Measurements from ENCODE around the gene NIN.

NIN gene

GRCh38 chr14:50839691-50840090 lies 8.7 kb upstream of the NIN start:
- H3K36me3 ChIP-seq (ENCODE audit: control insufficient read depth in 4 of 4, insufficient read depth in 4 of 4, low read length in 3 of 4), result no peaks in the 10 kb centered on the region
- H3K4me1 ChIP-seq (ENCODE audit: control extremely low read depth in 1 of 4, control insufficient read depth in 4 of 4, insufficient read depth in 4 of 4, low read length in 3 of 4), result peaks cover 0 to 13% (median 7%) of the 10 kb centered on the region in 4 experiments
- ChIA-PET POLR2A (interaction anchor here (1.2 kb wide), 1 partner anchor 9 kb away, joined by 4 read pairs; the partner anchor contains the start of gene NIN), CTCF (interaction anchor here (1.7 to 2.5 kb wide), 3 partner anchors 8 to 23 kb away, joined by 4 to 11 read pairs (median 4); no protein-coding TSS in a partner anchor)
- no peak overlapping the region for H3K27ac ChIP-seq (ENCODE audit: insufficient read depth in 1 of 2, low read depth in 1 of 2, low read length in 2 of 2, poor library complexity in 1 of 2, severe bottlenecking in 2 of 2)
- no peaks in the 10 kb centered on the region for H3K9me3 ChIP-seq (ENCODE audit: control extremely low read depth in 1 of 5, control insufficient read depth in 4 of 5, insufficient read depth in 2 of 5, low read depth in 1 of 5, low read length in 4 of 5)
- no peaks in the 10 kb centered on the region for H3K27me3 ChIP-seq (replicated peaks in 2 of 5; ENCODE audit: control insufficient read depth in 4 of 5, insufficient read depth in 5 of 5, low read length in 4 of 5)
- DNase-seq, result no peak
- 98% methylated on average over 5 of the region's 5 CpGs for WGBS (ENCODE audit: insufficient coverage)
- H3K4me3 ChIP-seq (ENCODE audit: control insufficient read depth in 1 of 7, extremely low read depth in 1 of 7, insufficient read depth in 4 of 7, low read depth in 2 of 7, low read length in 6 of 7), result no peak overlapping the region

DNA sequence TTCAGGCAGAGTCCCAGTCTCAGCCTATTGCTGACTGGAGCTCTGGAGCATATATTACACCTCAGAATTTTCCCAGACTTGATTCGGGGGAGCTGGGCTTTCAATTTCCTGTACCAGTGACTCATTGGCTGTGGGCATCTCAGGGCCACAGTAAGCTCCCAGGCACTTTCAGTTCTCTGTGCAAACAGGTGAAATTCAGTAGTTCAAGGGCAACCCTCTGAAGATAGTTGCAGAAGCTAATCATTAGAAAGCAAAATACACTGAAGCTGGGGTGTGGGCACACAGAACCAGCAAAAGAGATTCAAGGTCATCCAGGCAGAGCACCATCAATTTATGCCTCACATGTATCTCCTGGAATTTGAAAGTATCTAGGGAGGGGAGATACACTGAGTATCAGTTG lies 8.1 kb upstream of the NIN start:
- no peaks in the 10 kb centered on the region for H3K36me3 ChIP-seq (ENCODE audit: control insufficient read depth in 4 of 4, insufficient read depth in 4 of 4, low read length in 3 of 4)
- peaks cover 0 to 13% (median 7%) of the 10 kb centered on the region in 4 experiments for H3K4me1 ChIP-seq (ENCODE audit: control extremely low read depth in 1 of 4, control insufficient read depth in 4 of 4, insufficient read depth in 4 of 4, low read length in 3 of 4)
- H3K9me3 ChIP-seq (ENCODE audit: control extremely low read depth in 1 of 5, control insufficient read depth in 4 of 5, insufficient read depth in 2 of 5, low read depth in 1 of 5, low read length in 4 of 5), result no peaks in the 10 kb centered on the region
- no peaks in the 10 kb centered on the region for H3K27me3 ChIP-seq (replicated peaks in 2 of 5; ENCODE audit: control insufficient read depth in 4 of 5, insufficient read depth in 5 of 5, low read length in 4 of 5)
- CTCF ChIA-PET, result interaction anchor here (0.9 to 2.5 kb wide), 5 partner anchors 9 to 22 kb away, joined by 3 to 11 read pairs (median 4); no protein-coding TSS in a partner anchor
- no peak overlapping the region for H3K4me3 ChIP-seq (ENCODE audit: control insufficient read depth in 1 of 7, extremely low read depth in 1 of 7, insufficient read depth in 4 of 7, low read depth in 2 of 7, low read length in 6 of 7)
- H3K27ac ChIP-seq (ENCODE audit: insufficient read depth in 1 of 2, low read depth in 1 of 2, low read length in 2 of 2, poor library complexity in 1 of 2, severe bottlenecking in 2 of 2), result no peak overlapping the region
- POLR2A ChIA-PET, result interaction anchor here (1.2 kb wide), 1 partner anchor 9 kb away, joined by 4 read pairs; the partner anchor contains the start of gene NIN
- WGBS (ENCODE audit: insufficient coverage), result 40% methylated on average over 1 of the region's 1 CpG
- no peak for DNase-seq

DNA sequence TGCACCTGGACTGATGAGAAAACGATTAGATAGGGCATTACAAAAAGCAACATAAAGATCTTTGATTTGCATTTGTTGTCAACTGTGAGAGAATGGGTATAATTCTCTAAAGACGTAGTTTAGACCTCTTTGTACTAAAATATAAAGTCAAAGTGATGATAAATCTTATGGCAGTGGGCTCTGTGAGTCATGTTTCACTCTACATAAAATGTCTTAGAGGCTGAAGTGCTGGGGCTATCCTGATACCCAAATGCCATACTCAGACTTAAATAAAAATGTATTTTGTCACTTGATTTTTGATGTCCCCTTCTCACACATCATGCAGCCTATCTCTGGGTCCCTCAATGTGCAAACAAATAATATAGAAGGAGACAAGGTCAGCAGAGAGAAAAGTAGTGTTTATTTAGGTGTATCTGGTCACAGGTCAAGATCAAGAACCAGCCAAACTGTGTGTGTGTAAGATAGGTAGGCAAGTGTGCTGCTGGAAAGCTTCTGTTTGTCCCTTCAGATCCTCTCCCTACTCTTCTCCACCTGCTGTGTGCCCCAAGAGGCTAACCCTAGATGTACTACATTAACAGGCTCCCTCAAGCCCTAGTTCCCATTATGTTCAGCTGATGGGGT lies 7.0 kb upstream of the NIN start:
- no peaks in the 10 kb centered on the region for H3K9me3 ChIP-seq (ENCODE audit: control extremely low read depth in 1 of 5, control insufficient read depth in 4 of 5, insufficient read depth in 2 of 5, low read depth in 1 of 5, low read length in 4 of 5)
- no peaks in the 10 kb centered on the region for H3K36me3 ChIP-seq (ENCODE audit: control insufficient read depth in 4 of 4, insufficient read depth in 4 of 4, low read length in 3 of 4)
- CTCF ChIA-PET, result interaction anchor here (0.5 to 2.5 kb wide), 7 partner anchors 10 to 78 kb away, joined by 3 to 11 read pairs (median 4); no protein-coding TSS in a partner anchor
- H3K4me3 ChIP-seq (ENCODE audit: control insufficient read depth in 1 of 7, extremely low read depth in 1 of 7, insufficient read depth in 4 of 7, low read depth in 2 of 7, low read length in 6 of 7), result no peak overlapping the region
- 100% methylated on average over 1 of the region's 2 CpGs for WGBS (ENCODE audit: insufficient coverage)
- H3K27me3 ChIP-seq (replicated peaks in 2 of 5; ENCODE audit: control insufficient read depth in 4 of 5, insufficient read depth in 5 of 5, low read length in 4 of 5), result no peaks in the 10 kb centered on the region
- POLR2A ChIA-PET, result no interaction called here
- no peak overlapping the region for H3K27ac ChIP-seq (ENCODE audit: insufficient read depth in 1 of 2, low read depth in 1 of 2, low read length in 2 of 2, poor library complexity in 1 of 2, severe bottlenecking in 2 of 2)
- no peak for DNase-seq
- peaks cover 0 to 11% (median 9%) of the 10 kb centered on the region in 4 experiments for H3K4me1 ChIP-seq (ENCODE audit: control extremely low read depth in 1 of 4, control insufficient read depth in 4 of 4, insufficient read depth in 4 of 4, low read length in 3 of 4)

DNA sequence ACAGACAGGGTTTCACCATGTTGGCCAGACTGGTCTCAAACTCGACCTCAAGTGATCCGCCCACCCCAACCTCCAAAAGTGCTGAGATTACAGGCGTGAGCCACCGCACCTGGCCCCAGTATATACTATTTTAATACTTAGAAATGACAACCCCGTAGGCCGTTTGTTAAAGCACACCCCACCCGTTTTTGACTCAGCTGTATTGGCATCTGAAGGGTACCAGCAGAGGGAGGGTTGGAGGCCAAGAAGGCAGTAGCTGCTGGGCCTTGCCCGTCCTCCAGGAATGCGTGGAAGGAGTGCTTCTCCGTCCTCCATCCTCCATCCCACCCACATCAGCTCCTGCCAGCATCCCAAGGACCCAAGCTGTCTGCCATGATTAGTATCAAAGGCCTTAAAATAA lies 6.3 kb upstream of the NIN start:
- H3K27ac ChIP-seq (ENCODE audit: insufficient read depth in 1 of 2, low read depth in 1 of 2, low read length in 2 of 2, poor library complexity in 1 of 2, severe bottlenecking in 2 of 2), result no peak overlapping the region
- ChIA-PET CTCF (interaction anchor here (1.3 to 2.1 kb wide), 4 partner anchors 8 to 78 kb away, joined by 3 to 10 read pairs (median 4); no protein-coding TSS in a partner anchor), POLR2A (interaction anchor here (0.6 kb wide), 1 partner anchor 15 kb away, joined by 3 read pairs; no protein-coding TSS in a partner anchor)
- H3K27me3 ChIP-seq (replicated peaks in 2 of 5; ENCODE audit: control insufficient read depth in 4 of 5, insufficient read depth in 5 of 5, low read length in 4 of 5), result no peaks in the 10 kb centered on the region
- no peak overlapping the region for H3K4me3 ChIP-seq (ENCODE audit: control insufficient read depth in 1 of 7, extremely low read depth in 1 of 7, insufficient read depth in 4 of 7, low read depth in 2 of 7, low read length in 6 of 7)
- H3K4me1 ChIP-seq (ENCODE audit: control extremely low read depth in 1 of 4, control insufficient read depth in 4 of 4, insufficient read depth in 4 of 4, low read length in 3 of 4), result peaks cover 1 to 18% (median 9%) of the 10 kb centered on the region in 4 experiments
- no peaks in the 10 kb centered on the region for H3K9me3 ChIP-seq (ENCODE audit: control extremely low read depth in 1 of 5, control insufficient read depth in 4 of 5, insufficient read depth in 2 of 5, low read depth in 1 of 5, low read length in 4 of 5)
- H3K36me3 ChIP-seq (ENCODE audit: control insufficient read depth in 4 of 4, insufficient read depth in 4 of 4, low read length in 3 of 4), result no peaks in the 10 kb centered on the region
- WGBS (ENCODE audit: insufficient coverage), result 100% methylated on average over 4 of the region's 10 CpGs
- no peak for DNase-seq

GRCh38 chr14:50836515-50836914 lies 5.6 kb upstream of the NIN start:
- H3K4me1 ChIP-seq (ENCODE audit: control extremely low read depth in 1 of 4, control insufficient read depth in 4 of 4, insufficient read depth in 4 of 4, low read length in 3 of 4), result peaks cover 6 to 26% (median 15%) of the 10 kb centered on the region in 4 experiments
- DNase-seq, result no peak
- no peak overlapping the region for H3K4me3 ChIP-seq (ENCODE audit: control insufficient read depth in 1 of 7, extremely low read depth in 1 of 7, insufficient read depth in 4 of 7, low read depth in 2 of 7, low read length in 6 of 7)
- CTCF ChIA-PET, result interaction anchor here (1.7 to 1.9 kb wide), 2 partner anchors 9 to 20 kb away, joined by 4 to 5 read pairs; no protein-coding TSS in a partner anchor
- no peaks in the 10 kb centered on the region for H3K27me3 ChIP-seq (replicated peaks in 2 of 5; ENCODE audit: control insufficient read depth in 4 of 5, insufficient read depth in 5 of 5, low read length in 4 of 5)
- POLR2A ChIA-PET, result no interaction called here
- H3K9me3 ChIP-seq (ENCODE audit: control extremely low read depth in 1 of 5, control insufficient read depth in 4 of 5, insufficient read depth in 2 of 5, low read depth in 1 of 5, low read length in 4 of 5), result no peaks in the 10 kb centered on the region
- no peak overlapping the region for H3K27ac ChIP-seq (ENCODE audit: insufficient read depth in 1 of 2, low read depth in 1 of 2, low read length in 2 of 2, poor library complexity in 1 of 2, severe bottlenecking in 2 of 2)
- H3K36me3 ChIP-seq (ENCODE audit: control insufficient read depth in 4 of 4, insufficient read depth in 4 of 4, low read length in 3 of 4), result no peaks in the 10 kb centered on the region
- WGBS (ENCODE audit: insufficient coverage), result 95% methylated on average over 4 of the region's 5 CpGs

DNA sequence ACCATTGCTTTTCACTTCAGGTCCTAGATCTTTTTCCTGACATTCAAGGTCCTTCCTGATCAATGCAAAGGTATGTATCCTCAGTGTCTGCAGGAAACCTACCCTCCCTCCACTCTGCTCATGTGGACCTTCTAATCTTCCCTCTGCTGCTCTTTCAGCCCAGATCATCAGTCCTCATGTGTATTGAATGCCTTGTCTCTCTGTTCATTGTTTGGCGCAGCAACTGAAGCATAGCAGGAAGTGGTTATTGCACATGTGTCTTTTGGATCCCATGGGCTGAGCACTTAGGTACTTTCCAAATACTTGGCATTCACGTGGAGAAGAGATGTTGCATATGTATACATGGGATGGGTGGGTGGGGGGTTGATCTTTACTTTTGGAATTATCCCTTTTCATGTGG lies 4.3 kb upstream of the NIN start:
- Histone ChIP-seq H3K9me3 (ENCODE audit: control extremely low read depth in 1 of 5, control insufficient read depth in 4 of 5, insufficient read depth in 2 of 5, low read depth in 1 of 5, low read length in 4 of 5) (no peaks in the 10 kb centered on the region), H3K4me3 (ENCODE audit: control insufficient read depth in 1 of 7, extremely low read depth in 1 of 7, insufficient read depth in 4 of 7, low read depth in 2 of 7, low read length in 6 of 7) (peak overlapping the region in 1 of 7 experiments; percentile 40), H3K4me1 (ENCODE audit: control extremely low read depth in 1 of 4, control insufficient read depth in 4 of 4, insufficient read depth in 4 of 4, low read length in 3 of 4) (peaks cover 6 to 27% (median 17%) of the 10 kb centered on the region in 4 experiments), H3K36me3 (ENCODE audit: control insufficient read depth in 4 of 4, insufficient read depth in 4 of 4, low read length in 3 of 4) (no peaks in the 10 kb centered on the region), H3K27ac (ENCODE audit: insufficient read depth in 1 of 2, low read depth in 1 of 2, low read length in 2 of 2, poor library complexity in 1 of 2, severe bottlenecking in 2 of 2) (no peak overlapping the region), H3K27me3 (replicated peaks in 2 of 5; ENCODE audit: control insufficient read depth in 4 of 5, insufficient read depth in 5 of 5, low read length in 4 of 5) (no peaks in the 10 kb centered on the region)
- WGBS (ENCODE audit: insufficient coverage), result 0% methylated on average over 1 of the region's 2 CpGs
- CTCF ChIA-PET, result interaction anchor here (1.7 kb wide), 1 partner anchor 10 kb away, joined by 5 read pairs; no protein-coding TSS in a partner anchor
- POLR2A ChIA-PET, result interaction anchor here (0.8 kb wide), 1 partner anchor 19 kb away, joined by 4 read pairs; no protein-coding TSS in a partner anchor
- DNase-seq, result peak in 2 of 3 donors; percentile 66 to 71

DNA sequence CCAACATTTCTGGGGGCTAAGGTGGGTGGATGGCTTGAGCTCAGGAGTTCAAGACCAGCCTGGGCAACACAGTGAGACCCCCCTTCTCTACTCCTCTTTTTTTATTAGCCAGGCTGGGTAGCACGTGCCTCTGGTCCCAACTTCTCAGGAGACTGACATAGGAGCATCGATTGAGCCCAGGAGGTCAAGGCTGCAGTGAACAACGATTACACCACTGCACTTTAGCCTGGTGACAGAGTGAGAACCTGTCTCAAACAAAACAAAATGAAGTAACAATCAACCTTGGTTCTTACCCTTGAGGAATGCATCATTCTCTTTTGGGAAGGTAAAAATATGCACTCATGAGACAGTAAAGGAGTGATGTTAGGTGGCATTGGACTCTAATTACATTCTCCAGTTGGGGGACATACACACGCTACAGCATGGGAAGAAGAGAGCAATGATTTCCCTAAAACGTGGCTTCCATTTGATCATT lies 3.9 kb upstream of the NIN start:
- H3K36me3 ChIP-seq (ENCODE audit: control insufficient read depth in 4 of 4, insufficient read depth in 4 of 4, low read length in 3 of 4), result no peaks in the 10 kb centered on the region
- H3K27me3 ChIP-seq (replicated peaks in 2 of 5; ENCODE audit: control insufficient read depth in 4 of 5, insufficient read depth in 5 of 5, low read length in 4 of 5), result no peaks in the 10 kb centered on the region
- H3K27ac ChIP-seq (ENCODE audit: insufficient read depth in 1 of 2, low read depth in 1 of 2, low read length in 2 of 2, poor library complexity in 1 of 2, severe bottlenecking in 2 of 2), result no peak overlapping the region
- no peak for DNase-seq
- CTCF ChIA-PET, result interaction anchor here (1.6 kb wide), 1 partner anchor 16 kb away, joined by 5 read pairs; no protein-coding TSS in a partner anchor
- H3K4me1 ChIP-seq (ENCODE audit: control extremely low read depth in 1 of 4, control insufficient read depth in 4 of 4, insufficient read depth in 4 of 4, low read length in 3 of 4), result peaks cover 6 to 29% (median 19%) of the 10 kb centered on the region in 4 experiments
- H3K9me3 ChIP-seq (ENCODE audit: control extremely low read depth in 1 of 5, control insufficient read depth in 4 of 5, insufficient read depth in 2 of 5, low read depth in 1 of 5, low read length in 4 of 5), result no peaks in the 10 kb centered on the region
- H3K4me3 ChIP-seq (ENCODE audit: control insufficient read depth in 1 of 7, extremely low read depth in 1 of 7, insufficient read depth in 4 of 7, low read depth in 2 of 7, low read length in 6 of 7), result no peak overlapping the region
- WGBS (ENCODE audit: insufficient coverage), result 94% methylated on average over 5 of the region's 5 CpGs
- POLR2A ChIA-PET, result interaction anchor here (0.8 kb wide), 1 partner anchor 20 kb away, joined by 4 read pairs; no protein-coding TSS in a partner anchor

Measured in common myeloid progenitor, CD34-positive (primary cell).